ENCODE measurements around the gene PLVAP.

GRCh38 chr19:17329366-17330261 lies 47.5 kb downstream of the PLVAP start:
- no peak for TF ChIP-seq POLR2A (IDR thresholded peaks at IDR 0.05)
- TF ChIP-seq CTCF (IDR thresholded peaks at IDR 0.05) = no peak

Data from lower leg skin (tissue), 3 donors.